ENCODE results near the gene TCERG1. TPM values are rescaled to one million over a fixed set of nuclear protein-coding genes. Genes with fewer than 3 reads are reported as not detected.

Gene TCERG1
- total and polyA plus RNA-seq, 9 of the 15 experiments (the other 6 are each of a cell fraction or from before 2014, with no cell fraction given), result 50.3 to 148 (median 119) TPM

GRCh38 chr5:146427619-146427997, 19.5 kb upstream of the TCERG1 start:
- WGBS (ENCODE audit: insufficient coverage, low coverage, missing lambda C conversion rate), result 4% methylated on average over 4 of the region's 4 CpGs
- in situ Hi-C loops (cut with MboI), result no loop called here
- no peak overlapping the region for H3K4me2 ChIP-seq (ENCODE audit: insufficient read depth, low read length)

More at GRCh38 chr5:146427619-146427997, 19.5 kb upstream of the TCERG1 start:
- Histone ChIP-seq H3K4me3 (no peak overlapping the region), H3K36me3 (ENCODE audit: control insufficient read depth, insufficient read depth, low read length) (no peaks in the 10 kb centered on the region), H3K9me3 (replicated peaks; ENCODE audit: control insufficient read depth, insufficient read depth, low read depth, low read length) (no peaks in the 10 kb centered on the region), H3K9ac (ENCODE audit: insufficient read depth in 1 of 2, low read depth in 2 of 2, low read length in 2 of 2) (no peak overlapping the region), H3K27ac (ENCODE audit: extremely low read depth, low read depth, low read length) (no peak overlapping the region), H4K20me1 (replicated peaks; ENCODE audit: control insufficient read depth, insufficient read depth, low read length) (no peaks in the 10 kb centered on the region), H3K4me1 (replicated peaks in 1 of 2; ENCODE audit: control insufficient read depth in 2 of 2, insufficient read depth in 2 of 2, low read length in 2 of 2) (no peaks in the 10 kb centered on the region; a peak in 1 of 5 replicates), H3K9me1 (ENCODE audit: control insufficient read depth, insufficient read depth, low read length) (no peaks in the 10 kb centered on the region), H3K79me2 (ENCODE audit: control insufficient read depth, insufficient read depth, low read length) (no peaks in the 10 kb centered on the region), H2AFZ (ENCODE audit: low read depth, low read length) (no peak overlapping the region), H3K27me3 (ENCODE audit: control insufficient read depth in 2 of 2, insufficient read depth in 2 of 2, low read length in 2 of 2) (peaks cover 11 to 23% of the 10 kb centered on the region in 2 experiments; a peak in 4 of 5 replicates)
- BruUV-seq (replicated peaks), result no TSS peak
- intact Hi-C loops (cut with micrococcal nuclease), result loop anchor here (1.0 to 10.0 kb wide), 4 partner anchors 136 to 743 kb away; no protein-coding TSS in a partner anchor
- DNase-seq (ENCODE audit: extremely low read depth in 1 of 4, low spot score in 3 of 4) (no peak), FAIRE-seq (no peak), ATAC-seq (no peak)
- no peak for TF ChIP-seq ID3 (CRISPR knock-in tag; IDR thresholded peaks at IDR 0.05)
- TF ChIP-seq ID3 (tag; IDR thresholded peaks at IDR 0.05), result no peak
- TF ChIP-seq SIN3B (IDR thresholded peaks at IDR 0.05; ENCODE audit: low read depth), result no peak
- TF ChIP-seq ZNF707 (CRISPR knock-in tag; conservative IDR thresholded peaks at IDR 0.05), result no peak
- no peak for TF ChIP-seq HDAC2 (IDR thresholded peaks at IDR 0.05)
- no peak for TF ChIP-seq MEF2D (tag; conservative IDR thresholded peaks at IDR 0.05; ENCODE audit: low read depth)
- no peak for TF ChIP-seq ARID3B (CRISPR knock-in tag; IDR thresholded peaks at IDR 0.05; ENCODE audit: borderline replicate concordance)
- no peak for TF ChIP-seq STAT5B (CRISPR knock-in tag; IDR thresholded peaks at IDR 0.05)
- no peak for TF ChIP-seq ZNF347 (CRISPR knock-in tag; IDR thresholded peaks at IDR 0.05; ENCODE audit: low read depth)
- no peak for TF ChIP-seq TRIM24 (IDR thresholded peaks at IDR 0.05)
- TF ChIP-seq PHTF2 (CRISPR knock-in tag; IDR thresholded peaks at IDR 0.05), result no peak
- TF ChIP-seq SLC30A9 (CRISPR knock-in tag; IDR thresholded peaks at IDR 0.05), result no peak
- TF ChIP-seq POLR2AphosphoS5 (IDR thresholded peaks at IDR 0.05; ENCODE audit: control insufficient read depth, insufficient read depth, low read depth, low read length), result no peak
- no peak for TF ChIP-seq MAFK (IDR thresholded peaks at IDR 0.05; ENCODE audit: low read length)
- no peak for TF ChIP-seq NFIX (CRISPR knock-in tag; IDR thresholded peaks at IDR 0.05; ENCODE audit: low read depth)
- TF ChIP-seq EP400 (IDR thresholded peaks at IDR 0.05), result no peak
- no peak for TF ChIP-seq ZNF717 (CRISPR knock-in tag; IDR thresholded peaks at IDR 0.05)
- POLR2A ChIA-PET, result interaction anchor here (1.4 to 2.1 kb wide), 2 partner anchors 9 to 13 kb away, joined by 3 to 4 read pairs; no protein-coding TSS in a partner anchor
- CTCF ChIA-PET (ENCODE audit: low intra/inter-chr PET ratio), result interaction anchor here (3.3 kb wide), 1 partner anchor 136 kb away, joined by 23 read pairs; no protein-coding TSS in a partner anchor
